NCI-H524 (cell line): Measurements from ENCODE around the gene GRIK3.

Source experiments
- DNase-seq, 2 experiments: peaks; one replicate each; lab custom pipeline; 2025; lab: John Stamatoyannopoulos, UW

The GRIK3 gene

DNA sequence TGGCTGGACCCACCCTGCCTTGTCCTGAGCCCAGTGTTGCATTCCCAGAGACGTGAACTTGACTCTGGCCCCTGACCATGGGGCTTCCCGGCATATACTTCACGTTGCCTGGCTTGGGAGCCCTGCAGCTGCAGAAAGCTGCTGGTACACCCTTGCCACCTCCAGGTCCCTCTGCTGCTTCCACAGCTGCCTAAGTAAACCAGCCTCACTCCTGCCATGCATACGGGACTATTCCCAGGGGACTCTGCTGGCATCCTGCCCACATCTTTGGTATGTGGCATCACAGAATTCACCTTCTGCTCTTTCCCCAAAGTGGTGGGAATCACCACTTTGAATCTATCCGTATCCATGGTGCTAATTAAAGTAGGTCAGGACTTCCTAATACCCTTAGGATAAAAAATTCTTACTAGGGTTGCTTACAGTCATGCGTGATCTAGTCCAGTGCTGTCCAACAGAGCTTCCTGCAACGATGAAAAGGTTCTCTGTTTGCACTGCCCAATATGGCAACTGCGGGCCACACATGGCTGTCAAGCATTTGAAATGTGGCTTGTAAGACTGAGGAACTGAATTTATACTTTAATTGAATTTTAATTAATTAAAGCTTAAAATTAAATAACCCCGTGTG lies 203.0 kb downstream of the GRIK3 start:
- DNase-seq = peak; percentile 95 to 98

DNA sequence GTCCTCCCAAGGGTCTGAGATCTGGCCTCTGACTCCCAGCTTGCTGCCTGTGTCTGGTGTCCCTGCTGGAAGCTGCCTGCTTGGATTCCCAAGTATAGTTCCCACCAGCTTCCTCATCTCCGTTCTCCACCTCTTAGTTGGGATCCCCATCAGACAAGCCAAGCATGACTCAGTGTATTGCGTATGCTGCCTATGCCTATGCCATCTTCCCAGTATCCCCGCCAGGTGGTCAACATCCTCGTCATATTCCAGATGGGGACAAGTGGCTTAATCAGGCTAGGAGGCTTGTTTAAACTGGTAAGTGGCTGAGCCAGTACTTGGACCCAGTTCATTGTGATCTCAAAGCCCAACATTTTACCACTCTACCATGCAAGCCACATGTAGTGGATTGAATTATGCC lies 204.4 kb downstream of the GRIK3 start:
- DNase-seq = peak; percentile 96 to 98

GRCh38 chr1:36829066-36829465 lies 205.2 kb downstream of the GRIK3 start:
- peak in 1 of 2 experiments; percentile 19 for DNase-seq

GRCh38 chr1:36825226-36825625 lies 209.1 kb downstream of the GRIK3 start:
- no peak for DNase-seq

GRCh38 chr1:36824390-36824861 lies 209.9 kb downstream of the GRIK3 start:
- no peak for DNase-seq

- DNase-seq = no peak
Measured at GRCh38 chr1:36822648-36823047, 211.7 kb downstream of the GRIK3 start.

GRCh38 chr1:36821386-36821785 lies 212.9 kb downstream of the GRIK3 start:
- DNase-seq = no peak

DNA sequence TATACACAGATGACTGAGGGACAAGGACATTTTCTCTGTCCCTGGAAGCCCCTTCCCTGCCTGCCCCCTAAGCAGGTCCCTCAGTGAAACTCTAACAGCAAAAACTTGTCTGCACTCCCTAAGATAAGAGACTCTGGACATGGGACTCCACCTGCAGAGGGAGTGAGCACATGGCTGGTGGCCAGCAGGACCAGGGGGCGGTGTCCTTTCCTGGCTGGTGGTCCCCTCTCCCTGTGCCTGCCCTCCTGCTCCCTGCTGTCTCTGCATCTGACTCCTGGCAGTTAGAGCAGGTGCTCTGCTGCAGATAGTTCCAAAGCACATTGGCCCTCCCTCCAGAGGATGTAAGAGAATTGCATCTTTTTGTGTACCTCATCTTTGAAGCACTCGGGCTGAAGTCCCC lies 215.5 kb downstream of the GRIK3 start:
- DNase-seq = no peak

- no peak for DNase-seq
Measured at GRCh38 chr1:36816348-36816747, 218.0 kb downstream of the GRIK3 start.

GRCh38 chr1:36814774-36815173 lies 219.5 kb downstream of the GRIK3 start:
- no peak for DNase-seq

- no peak for DNase-seq
Measured at GRCh38 chr1:36814083-36814482, 220.2 kb downstream of the GRIK3 start.

DNA sequence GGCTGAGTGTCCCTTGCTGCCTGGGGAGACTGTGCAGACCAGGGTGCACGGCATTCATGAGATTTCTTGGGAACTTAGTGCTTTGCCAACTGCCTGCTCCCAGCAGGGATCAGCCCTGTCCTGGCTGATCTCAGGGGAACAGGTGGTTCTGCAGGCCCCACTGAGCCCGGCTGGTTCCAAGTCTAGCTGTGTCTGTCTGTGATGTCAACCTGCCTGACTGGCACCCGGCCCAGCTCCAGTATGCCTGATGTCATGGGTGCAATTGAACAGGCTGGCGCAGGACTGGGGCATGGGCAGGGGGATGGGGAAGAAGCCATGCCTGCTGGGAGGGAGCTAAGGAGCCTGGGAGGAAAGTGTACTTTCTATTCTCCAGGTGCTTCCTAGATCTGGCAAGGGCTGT lies 227.1 kb downstream of the GRIK3 start:
- peak; percentile 90 to 93 for DNase-seq

DNA sequence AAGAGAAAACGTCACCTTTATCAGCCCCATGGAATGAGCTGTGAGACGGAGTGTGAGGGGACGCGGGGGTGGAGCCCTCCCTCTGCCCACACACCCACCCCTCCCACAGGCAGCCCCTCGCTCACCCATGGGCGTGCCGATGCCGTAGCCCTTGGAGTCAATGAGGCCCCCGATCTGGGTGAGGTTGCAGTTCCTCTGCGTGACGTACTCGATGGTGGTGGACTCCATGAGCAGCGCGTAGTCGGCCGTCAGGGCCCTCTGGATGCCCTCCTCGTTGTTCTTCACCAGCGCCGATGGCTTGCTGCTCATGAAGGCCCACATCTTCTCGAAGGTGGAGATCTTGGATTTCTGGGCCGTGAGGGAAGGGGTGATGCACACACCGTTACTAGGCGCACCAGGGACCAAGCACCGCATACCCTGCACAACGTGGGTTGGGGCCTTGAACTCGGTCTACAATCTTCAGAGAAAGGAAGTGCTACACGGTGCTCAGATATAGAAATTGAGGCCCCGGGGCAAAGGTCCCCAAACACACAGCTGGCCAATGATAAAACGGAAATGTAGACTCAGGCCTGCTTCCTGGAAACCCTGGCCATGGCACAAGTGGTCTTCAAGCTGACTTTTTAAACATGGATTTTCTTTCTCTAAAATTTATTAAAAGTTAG lies 228.2 kb downstream of the GRIK3 start:
- DNase-seq = no peak

- no peak for DNase-seq
Measured at GRCh38 chr1:36804669-36805314, 229.5 kb downstream of the GRIK3 start.

DNA sequence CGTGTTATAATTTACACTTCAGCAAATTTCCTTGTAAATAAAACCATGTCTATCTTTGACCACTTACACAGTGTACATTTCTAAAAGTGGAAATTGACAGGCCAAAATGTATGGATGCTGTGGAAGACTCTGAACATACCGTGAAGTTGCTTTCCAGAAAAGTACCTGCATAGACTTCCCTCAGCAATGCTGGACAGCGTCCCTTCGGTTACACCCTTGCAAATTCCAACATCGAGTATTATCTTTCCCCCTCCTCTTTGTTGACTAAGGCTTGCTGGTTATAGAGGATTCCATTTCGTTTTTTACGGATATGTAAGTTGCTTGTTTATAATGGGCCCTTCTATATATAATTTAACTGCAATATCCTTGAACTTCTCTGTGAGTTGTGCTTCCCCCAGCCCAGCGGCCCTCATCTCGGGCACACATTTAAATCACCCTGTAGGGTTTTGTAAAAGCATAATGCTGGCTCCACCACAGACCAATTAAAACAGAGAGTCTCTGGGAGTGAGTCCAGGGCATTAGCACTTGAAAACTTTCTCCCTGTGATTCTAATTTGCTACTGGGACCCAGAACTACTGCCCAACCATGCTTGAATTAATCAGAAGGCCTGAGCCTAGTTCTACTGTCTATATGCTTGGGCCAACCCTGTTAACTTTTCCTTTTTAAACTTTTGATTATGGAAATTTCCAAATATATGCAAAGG lies 230.3 kb downstream of the GRIK3 start:
- no peak for DNase-seq

DNA sequence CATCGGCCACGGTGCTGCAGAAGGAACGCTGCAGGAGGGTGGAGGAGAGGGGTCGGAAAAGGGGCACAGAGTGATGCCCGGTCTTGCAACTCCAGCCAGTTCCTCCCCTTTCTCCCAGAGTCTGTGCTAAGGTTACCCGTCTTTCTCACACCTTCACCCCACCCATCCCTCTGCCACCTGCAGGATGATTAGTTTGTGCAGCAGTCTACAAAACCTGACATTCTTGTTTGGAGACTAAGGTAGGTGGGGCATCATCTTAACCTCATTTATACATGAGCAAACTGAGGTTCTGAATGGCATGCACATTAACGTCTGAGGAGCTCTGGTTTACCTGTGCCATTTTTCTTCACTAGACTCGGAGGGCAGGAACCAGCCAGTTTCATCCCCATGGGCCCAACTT lies 232.3 kb downstream of the GRIK3 start:
- DNase-seq = no peak

DNA sequence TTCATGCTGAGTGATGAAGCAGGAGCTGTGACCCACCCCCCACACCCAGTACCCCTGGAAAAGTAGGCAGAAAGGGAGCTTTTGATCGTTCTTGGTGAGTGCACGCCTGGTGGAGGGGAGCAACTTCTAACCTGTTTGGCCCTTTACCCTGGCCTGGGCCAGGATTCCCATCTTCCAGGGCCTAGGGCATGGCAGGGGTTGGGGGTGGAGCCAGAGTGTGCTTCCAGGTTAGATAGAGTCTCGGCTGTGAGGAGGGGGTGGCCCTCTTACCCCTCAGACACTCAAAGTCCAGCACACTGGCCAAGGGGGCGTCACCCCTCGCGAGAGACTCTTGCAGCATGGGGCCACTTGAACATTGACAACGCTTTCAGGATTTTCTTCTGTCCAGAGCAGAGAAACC lies 236.6 kb downstream of the GRIK3 start:
- no peak for DNase-seq

- DNase-seq = no peak
Measured at GRCh38 chr1:36796733-36797132, 237.6 kb downstream of the GRIK3 start.

GRCh38 chr1:36796106-36796590 lies 238.2 kb downstream of the GRIK3 start:
- peak; percentile 89 to 93 for DNase-seq

DNA sequence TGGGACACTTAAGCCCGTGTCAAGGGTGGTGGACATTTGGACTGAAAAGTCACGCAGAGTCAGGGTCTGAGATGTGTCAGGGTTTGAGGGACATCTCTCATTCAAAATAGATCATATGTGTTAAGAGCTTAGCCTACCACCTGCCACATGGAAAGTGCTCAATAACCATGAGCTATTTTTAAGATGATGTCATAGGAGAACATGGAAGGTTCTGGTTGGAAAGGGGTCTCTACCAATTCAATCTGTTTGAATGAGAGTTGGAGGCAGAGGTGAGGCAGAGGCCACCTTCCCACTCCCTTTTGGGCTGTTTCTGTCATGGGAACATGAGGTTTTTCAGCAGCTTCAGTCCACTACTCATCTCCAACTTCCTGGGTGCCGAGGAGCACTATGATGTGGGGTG lies 239.9 kb downstream of the GRIK3 start:
- no peak for DNase-seq

DNA sequence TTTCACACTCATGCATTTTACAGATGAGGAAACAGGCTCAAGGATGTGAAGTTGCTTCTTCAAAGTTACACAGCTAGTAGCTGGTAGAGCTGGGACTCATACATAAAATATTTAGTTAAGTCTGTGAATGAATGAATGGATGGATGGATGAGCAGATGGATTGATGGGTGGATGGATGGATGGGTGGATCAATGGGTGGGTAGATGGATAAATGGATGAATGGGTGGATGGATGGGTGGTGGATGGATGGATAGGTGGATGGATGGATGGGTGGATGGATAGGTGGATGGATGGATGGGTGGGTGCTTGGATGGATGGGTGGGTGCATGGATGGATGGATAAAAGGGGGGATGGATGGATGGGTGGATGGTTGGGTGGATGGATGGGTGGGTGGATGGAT lies 240.9 kb downstream of the GRIK3 start:
- DNase-seq = no peak

- DNase-seq = no peak
Measured at GRCh38 chr1:36792292-36792691, 242.0 kb downstream of the GRIK3 start.

- DNase-seq = no peak
Measured at GRCh38 chr1:36790191-36790590, 244.1 kb downstream of the GRIK3 start.
